ENCODE data around the gene CD2.

Gene CD2

DNA sequence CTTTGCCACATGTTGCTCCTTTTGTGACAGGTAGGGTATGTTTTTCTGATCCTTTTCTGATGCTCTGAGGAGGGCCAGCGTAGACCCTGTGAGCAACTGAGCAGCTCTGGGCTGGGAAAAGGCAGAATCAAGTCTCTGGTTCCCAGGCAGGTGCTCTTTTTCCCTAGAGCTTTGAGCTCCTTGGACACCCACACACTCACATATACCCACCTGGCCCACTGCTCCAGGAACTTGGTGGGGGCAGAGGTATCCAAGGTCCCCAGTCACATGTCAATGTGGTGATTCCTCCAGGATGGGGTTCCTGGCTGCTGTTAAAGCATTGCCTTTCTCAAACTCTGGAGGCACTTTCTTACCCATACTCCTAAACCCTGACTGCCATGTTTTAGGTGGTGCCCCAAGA, 5.4 kb downstream of the CD2 start:
- Histone ChIP-seq H3K36me3 (no peaks in the 10 kb centered on the region), H3K4me3 (ENCODE audit: low read depth in 1 of 2, low read length in 1 of 2) (no peak overlapping the region), H3K9me3 (no peaks in the 10 kb centered on the region), H3K27me3 (peaks cover 35% of the 10 kb centered on the region), H3K27ac (no peak overlapping the region), H3K4me1 (ENCODE audit: control insufficient read depth in 1 of 2, insufficient read depth in 1 of 2, low read depth in 1 of 2, low read length in 1 of 2) (no peaks in the 10 kb centered on the region)
- TF ChIP-seq CTCF (IDR thresholded peaks at IDR 0.05): no peak

GRCh38 chr1:116760487-116760886, 6.3 kb downstream of the CD2 start:
- H3K27me3 ChIP-seq: peaks cover 26% of the 10 kb centered on the region
- no peak overlapping the region for H3K4me3 ChIP-seq (ENCODE audit: low read depth in 1 of 2, low read length in 1 of 2)
- H3K36me3 ChIP-seq: no peaks in the 10 kb centered on the region
- no peaks in the 10 kb centered on the region for H3K9me3 ChIP-seq
- H3K4me1 ChIP-seq (ENCODE audit: control insufficient read depth in 1 of 2, insufficient read depth in 1 of 2, low read depth in 1 of 2, low read length in 1 of 2): no peaks in the 10 kb centered on the region
- no peak overlapping the region for H3K27ac ChIP-seq
- no peak for TF ChIP-seq CTCF (IDR thresholded peaks at IDR 0.05)

GRCh38 chr1:116760996-116761665, 6.9 kb downstream of the CD2 start:
- Histone ChIP-seq H3K27ac (no peak overlapping the region), H3K4me1 (ENCODE audit: control insufficient read depth in 1 of 2, insufficient read depth in 1 of 2, low read depth in 1 of 2, low read length in 1 of 2) (no peaks in the 10 kb centered on the region), H3K36me3 (no peaks in the 10 kb centered on the region), H3K9me3 (no peaks in the 10 kb centered on the region), H3K27me3 (peaks cover 26% of the 10 kb centered on the region), H3K4me3 (ENCODE audit: low read depth in 1 of 2, low read length in 1 of 2) (no peak overlapping the region)
- no peak for TF ChIP-seq CTCF (IDR thresholded peaks at IDR 0.05)

- Histone ChIP-seq H3K36me3 (no peaks in the 10 kb centered on the region), H3K4me3 (ENCODE audit: low read depth in 1 of 2, low read length in 1 of 2) (no peak overlapping the region), H3K9me3 (no peaks in the 10 kb centered on the region), H3K4me1 (ENCODE audit: control insufficient read depth in 1 of 2, insufficient read depth in 1 of 2, low read depth in 1 of 2, low read length in 1 of 2) (no peaks in the 10 kb centered on the region), H3K27ac (no peak overlapping the region), H3K27me3 (peaks cover 37% of the 10 kb centered on the region)
- TF ChIP-seq CTCF (IDR thresholded peaks at IDR 0.05): no peak
These were observed 8.1 kb downstream of the CD2 start for GRCh38 chr1:116762281-116762680.

DNA sequence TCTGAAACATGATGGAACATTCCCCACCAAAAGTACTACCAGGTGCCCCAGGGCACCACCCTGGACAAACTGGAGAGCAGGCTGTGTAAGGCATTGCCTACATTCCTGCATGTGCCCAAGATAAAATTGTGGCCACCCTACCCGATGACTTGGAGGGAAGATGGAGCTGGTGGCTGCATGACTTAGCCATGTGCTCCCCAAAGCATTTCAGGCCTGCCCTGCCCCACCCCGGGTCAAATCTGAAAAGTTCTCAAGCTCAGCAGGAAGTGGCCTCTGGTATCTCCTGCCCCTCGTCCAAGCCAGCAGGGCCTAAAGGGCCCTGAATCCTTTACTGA, 8.5 kb downstream of the CD2 start:
- Histone ChIP-seq H3K9me3 (no peaks in the 10 kb centered on the region), H3K36me3 (no peaks in the 10 kb centered on the region), H3K4me1 (ENCODE audit: control insufficient read depth in 1 of 2, insufficient read depth in 1 of 2, low read depth in 1 of 2, low read length in 1 of 2) (no peaks in the 10 kb centered on the region), H3K27me3 (peaks cover 40% of the 10 kb centered on the region), H3K27ac (no peak overlapping the region), H3K4me3 (ENCODE audit: low read depth in 1 of 2, low read length in 1 of 2) (no peak overlapping the region)
- TF ChIP-seq CTCF (IDR thresholded peaks at IDR 0.05): no peak
